K562 treated with DMSO at 1 percent for 24 hours (cell line): ENCODE data around the gene C5orf15. TPM values are rescaled to one million over a fixed set of nuclear protein-coding genes. Genes with fewer than 3 reads are reported as not detected.

ENCODE experiments used
- total RNA-seq: library from RNA; unstranded; fragments of 300-600 nt; gene quantifications from 2 replicates; pipeline ENCODE4 v1.2.3, GENCODE V29; 2022; ENCODE audit warnings: low read depth; ENCODE audit not compliant: insufficient read depth

Gene C5orf15
- 15.6 and 18.7 TPM in 2 replicates for total RNA-seq

DNA sequence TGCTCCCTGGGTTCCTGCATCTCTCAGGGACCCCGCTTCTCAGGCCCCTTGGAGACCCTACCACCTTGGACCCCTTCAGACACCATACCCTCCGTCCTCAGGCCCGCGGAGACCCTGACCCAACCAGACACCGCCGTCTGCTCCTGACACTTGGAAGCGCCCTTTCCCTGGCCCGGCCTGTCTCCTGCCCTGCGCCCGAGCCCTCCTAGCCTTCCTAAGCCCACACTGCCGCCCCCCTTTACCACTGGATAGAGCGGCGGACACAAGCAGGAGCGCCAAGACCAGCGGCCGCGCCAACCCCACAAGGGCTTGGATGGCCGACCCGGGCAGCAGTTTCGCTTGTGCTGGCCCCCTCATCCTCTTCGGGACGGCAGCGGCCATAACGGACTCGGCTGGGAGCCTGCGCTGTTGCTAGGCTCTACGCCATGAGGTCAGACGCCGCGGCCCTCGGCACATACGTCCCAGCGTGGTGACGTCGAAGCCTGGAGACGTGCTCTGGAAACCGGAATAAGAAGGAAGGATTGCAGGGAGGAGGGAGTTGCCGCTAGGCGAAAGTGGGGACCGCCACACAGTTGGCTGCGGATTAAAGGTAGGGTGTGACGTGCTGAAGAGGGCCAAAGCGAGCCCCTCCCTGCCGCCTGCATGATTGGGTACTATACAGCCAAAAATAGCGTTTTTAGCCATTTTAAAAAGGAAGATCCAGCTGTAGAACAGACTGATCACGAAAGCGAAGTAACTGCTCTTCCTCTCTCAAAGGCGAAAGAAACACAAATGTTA lies at the start of gene C5orf15:
C5orf15 (minus strand) TSS at position 422 of the 777 bp plus-strand sequence; CDS start at position 381, 41 bp downstream.

DNA sequence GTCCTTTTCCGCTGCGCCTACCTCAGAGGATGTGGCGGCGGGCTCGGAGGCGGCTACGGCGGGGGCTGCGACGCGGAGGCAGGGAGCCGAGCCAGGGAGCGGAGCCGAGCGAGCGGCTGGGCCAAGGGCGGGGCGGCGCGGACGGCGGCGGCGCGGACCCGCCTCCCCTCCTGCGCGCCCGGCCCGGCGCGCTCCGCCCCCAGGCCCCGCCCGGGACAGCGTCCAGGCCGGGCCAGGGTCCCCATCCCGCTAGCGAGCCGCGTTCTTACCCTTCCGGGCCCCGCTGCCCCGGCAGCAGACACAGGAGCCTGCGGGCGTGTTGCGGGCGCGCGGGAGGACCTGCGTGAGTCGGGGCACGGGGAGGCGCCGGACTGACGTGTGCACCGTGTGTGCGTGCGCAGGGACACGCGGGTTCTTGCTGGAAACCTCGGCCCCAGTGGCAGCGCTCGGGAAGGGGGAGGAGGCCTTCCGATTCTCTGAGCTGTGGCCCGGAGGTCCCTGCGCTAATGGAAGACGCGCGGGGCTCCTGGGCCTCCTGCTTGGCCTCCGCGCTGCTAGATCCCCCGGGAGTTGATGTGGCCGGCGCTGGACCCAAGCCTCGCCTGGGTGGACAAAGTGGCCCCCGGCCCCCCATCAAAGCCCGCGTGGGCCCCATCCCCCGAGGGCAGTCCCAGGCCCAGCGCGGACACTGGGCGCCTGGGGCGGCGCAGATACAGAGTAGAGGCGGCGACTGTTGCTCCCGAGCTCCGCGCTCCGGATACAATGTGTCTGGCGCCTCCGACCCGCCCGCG lies 36.4 kb upstream of the C5orf15 start, which contains the start of gene VDAC1:
VDAC1 (minus strand) TSS at position 350 of the 791 bp plus-strand sequence. CDS start 11,963 bp downstream, outside the sequence.

Other genes starting within 250 kb of the C5orf15 start
- gene VDAC1, start 36.4 kb upstream of the C5orf15 start, total RNA-seq = 95.1 and 113 TPM in 2 replicates
- 6.2 and 7.8 TPM in 2 replicates for gene TCF7, start 146.1 kb upstream of the C5orf15 start, total RNA-seq
- 443 and 470 TPM in 2 replicates for gene SKP1, start 208.3 kb upstream of the C5orf15 start, total RNA-seq